NOMO-1 treated with dmso at 0.1 percent for 144 hours (cell line): Measurements from ENCODE around the gene CFTR.
"Not testable (repeated sequence)": the region's sequence is repeated elsewhere in the genome, so short reads cannot be mapped to it uniquely, and the experiment has no call there.

ENCODE experiments used
- DNase-seq: peaks from one replicate; lab custom pipeline; 2025; ENCODE audit not compliant: unreplicated experiment; lab: John Stamatoyannopoulos, UW

CFTR gene

DNA sequence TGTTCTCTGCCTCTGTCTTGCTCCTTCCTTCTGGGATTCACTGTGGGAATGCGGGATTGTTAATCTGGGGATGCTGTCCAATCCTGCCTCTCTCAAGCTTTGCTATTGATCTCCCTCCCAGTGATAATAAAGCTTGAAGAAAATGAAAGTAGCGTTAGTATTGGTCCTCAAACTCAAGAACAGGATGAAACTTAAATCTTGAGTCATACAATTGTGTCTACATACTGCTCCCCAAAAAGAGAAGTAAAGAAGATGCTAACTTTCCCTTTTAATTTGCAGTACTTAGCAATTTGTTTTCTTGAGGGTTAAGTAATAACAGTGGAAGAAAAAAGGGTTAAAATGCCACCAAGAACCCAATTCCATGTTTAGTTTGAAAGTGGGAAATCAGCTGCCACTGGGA, 13.6 kb downstream of the CFTR start:
- DNase-seq = no peak

DNA sequence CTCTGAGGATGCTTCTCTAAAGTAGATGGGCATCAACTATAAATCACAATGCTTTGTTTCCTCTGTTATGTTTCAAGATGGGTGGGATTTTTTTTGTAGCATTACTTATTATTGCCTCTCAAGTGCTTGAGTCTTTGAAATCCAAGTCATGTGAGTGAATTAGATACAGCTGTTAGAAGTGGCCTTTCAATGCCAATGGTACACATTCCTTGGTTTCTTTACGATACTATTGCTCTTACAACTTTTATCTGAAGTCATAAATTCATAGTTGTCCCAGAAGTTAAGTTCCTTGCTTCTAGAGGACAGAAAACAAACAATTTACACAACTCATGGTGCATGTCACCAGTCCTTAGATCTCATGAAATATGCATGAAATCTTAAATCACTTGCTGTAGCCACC, 15.5 kb downstream of the CFTR start:
- DNase-seq = no peak

DNA sequence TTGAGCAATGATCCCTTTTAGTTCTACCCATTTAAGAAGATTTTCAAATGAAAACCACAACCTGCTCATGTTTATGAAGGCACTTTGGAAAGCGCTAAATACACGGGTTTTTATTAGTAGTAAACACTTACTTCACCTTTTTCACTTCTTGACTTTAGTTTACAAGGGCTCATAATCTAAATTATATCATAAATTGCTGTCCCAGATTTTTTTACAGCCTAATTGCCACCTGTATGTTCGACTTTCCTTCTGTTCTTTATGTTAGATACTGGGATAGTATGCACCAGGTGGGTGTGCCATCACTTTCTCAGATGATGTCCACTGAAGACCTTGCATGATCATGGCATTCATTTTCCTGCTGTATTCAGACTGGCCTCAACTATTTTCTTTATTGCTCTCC, 22.5 kb downstream of the CFTR start:
- DNase-seq = no peak

- no peak for DNase-seq
These were observed 25.4 kb downstream of the CFTR start for GRCh38 chr7:117505238-117505637.

GRCh38 chr7:117508676-117509075, 28.9 kb downstream of the CFTR start:
- no peak for DNase-seq

DNA sequence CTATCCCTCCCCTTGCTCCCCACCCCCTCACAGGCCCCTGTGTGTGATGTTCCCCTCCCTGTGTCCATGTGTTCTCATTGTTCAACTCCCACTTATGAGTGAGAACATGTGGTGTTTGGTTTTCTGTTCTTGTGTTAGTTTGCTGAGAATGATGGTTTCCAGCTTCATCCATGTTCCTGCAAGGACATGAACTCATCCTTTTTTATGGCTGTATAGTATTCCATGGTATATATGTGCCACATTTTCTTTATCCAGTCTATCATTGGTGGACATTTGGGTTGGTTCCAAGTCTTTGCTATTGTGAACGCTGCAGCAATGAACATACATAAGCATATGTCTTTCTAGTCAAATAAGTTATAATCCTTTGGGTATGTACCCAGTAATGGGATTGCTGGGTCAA, 37.4 kb downstream of the CFTR start:
- not testable (repeated sequence) for DNase-seq

DNA sequence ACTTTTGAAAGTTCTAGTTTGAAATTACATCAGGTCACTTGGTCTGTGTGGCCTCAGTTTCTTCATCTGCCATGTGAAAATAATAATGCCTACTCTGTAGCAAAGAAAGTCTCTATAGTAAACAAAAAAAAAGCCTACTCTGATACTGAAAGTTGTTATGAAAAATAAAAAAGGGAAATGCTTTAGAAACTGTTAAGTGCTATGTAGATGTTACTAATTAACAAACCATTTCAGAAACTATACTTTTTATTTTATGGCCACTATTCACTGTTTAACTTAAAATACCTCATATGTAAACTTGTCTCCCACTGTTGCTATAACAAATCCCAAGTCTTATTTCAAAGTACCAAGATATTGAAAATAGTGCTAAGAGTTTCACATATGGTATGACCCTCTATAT, 50.6 kb downstream of the CFTR start:
- no peak for DNase-seq

DNA sequence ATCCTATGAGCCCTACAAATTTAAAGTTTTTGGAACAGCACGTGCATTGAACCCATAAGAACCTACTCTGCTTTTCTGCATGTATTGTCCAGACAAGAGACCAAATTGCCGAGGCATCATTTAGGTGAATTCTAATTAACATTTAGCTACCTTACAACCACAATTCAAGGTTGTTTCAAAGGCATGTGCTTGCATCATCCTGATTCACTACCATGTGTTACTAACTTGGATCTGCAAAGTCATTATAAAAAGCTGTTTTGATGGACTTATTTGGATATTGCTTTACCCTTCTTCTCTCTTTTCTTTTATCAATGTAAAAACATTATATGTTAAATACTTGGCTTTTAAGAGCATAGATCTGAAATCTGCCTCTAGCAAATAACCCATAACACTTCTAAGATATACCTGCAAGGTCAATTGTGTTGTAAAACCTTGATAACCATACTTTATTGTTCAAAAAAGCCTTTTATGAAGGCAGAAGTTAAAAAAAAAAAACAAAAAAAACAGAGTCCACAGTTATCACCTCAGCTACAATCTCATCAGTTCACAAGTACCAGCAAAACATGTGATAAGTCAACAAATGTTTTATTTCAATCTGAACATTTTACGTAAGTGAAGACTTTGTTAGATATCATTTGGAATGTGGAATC, 51.9 kb downstream of the CFTR start:
- no peak for DNase-seq

DNA sequence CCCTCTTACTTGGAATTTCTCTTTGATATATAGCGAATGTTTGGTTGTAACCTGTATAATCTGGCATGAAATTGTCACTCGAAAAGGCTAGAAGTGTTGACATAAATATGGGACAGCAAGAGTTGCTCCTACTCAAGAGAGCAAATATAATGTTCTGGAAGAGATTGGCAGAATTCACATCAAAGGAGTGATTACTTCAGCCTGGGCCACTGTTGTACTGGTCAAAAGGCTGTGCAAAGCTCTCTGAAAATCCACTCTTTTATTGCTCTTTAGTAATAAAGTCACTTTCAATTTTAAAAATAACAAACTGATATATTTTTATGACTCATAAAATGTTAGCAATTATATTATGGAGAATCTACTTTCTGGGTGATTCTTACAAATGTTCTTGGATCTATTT, 58.2 kb downstream of the CFTR start:
- DNase-seq = no peak

DNA sequence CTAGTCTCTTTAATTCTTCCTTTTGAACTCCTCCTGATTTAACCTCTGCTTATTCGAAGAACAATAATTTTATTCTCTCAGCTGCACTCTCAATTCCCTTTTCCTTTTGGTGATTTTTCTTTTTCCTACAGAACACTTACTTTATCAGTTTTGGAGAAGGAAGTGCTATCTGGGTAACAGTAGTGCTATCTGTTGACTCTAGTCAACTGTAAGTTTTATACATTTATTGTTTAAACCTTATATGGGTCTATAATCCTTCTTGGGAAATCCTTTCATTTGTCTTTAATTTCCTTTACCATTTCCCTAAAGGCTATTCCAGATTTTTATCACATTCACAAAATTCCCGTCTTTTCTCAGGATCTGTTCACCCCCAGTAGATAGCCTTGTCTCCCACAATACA, 64.2 kb downstream of the CFTR start:
- no peak for DNase-seq

DNA sequence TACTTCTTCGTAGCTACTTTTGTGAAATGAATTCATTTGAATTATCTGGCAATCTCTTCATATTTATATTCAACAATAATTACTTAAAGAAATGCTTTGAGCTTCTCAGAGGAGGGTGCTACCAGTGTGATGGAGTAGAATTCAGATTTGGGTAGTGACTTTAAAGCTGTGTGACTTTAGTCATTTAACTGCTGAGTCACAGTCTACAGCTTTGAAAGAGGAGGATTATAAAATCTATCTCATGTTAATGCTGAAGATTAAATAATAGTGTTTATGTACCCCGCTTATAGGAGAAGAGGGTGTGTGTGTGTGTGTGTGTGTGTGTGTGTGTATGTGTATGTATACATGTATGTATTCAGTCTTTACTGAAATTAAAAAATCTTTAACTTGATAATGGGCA, 68.2 kb downstream of the CFTR start:
- no peak for DNase-seq

DNA sequence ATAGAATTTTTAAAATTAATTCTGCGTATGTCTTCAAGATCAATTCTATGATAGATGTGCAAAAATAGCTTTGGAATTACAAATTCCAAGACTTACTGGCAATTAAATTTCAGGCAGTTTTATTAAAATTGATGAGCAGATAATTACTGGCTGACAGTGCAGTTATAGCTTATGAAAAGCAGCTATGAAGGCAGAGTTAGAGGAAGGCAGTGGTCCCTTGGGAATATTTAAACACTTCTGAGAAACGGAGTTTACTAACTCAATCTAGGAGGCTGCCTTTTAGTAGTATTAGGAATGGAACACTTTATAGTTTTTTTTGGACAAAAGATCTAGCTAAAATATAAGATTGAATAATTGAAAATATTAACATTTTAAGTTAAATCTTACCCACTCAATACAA, 70.8 kb downstream of the CFTR start:
- DNase-seq = no peak

DNA sequence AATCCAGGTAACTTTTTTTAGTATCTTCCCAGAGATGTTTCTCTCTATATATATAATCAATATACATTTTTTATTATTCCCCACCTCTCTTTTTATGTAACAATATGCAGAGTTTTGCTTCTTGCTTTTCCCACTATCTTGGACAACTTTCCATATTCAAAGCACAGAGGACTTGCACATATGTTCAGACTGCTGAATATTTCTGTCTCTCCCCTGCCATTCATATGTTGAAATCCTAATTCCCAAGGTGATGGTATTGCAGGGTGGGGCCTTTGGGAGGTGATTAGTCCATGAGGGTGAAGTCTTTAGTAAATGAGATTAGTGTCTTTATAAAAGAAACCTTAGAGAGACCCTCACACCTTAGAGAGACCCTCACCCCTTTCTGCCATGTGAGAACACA, 72.8 kb downstream of the CFTR start:
- no peak for DNase-seq

DNA sequence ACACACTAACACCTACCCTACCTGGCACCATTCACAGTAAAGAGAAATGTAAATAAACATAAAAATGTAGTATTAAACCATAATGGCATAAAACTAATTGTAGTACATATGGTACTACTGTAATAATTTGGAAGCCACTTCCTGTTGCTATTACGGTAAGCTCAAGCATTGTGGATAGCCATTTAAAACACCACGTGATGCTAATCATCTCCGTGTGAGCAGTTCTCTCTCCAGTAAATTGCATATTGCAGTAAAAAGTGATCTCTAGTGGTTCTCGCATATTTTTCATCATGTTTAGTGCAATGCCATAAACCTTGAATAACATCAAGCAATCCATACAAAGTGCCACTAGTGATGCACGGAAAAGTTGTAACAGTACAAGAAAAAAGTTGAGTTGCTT, 75.4 kb downstream of the CFTR start:
- no peak for DNase-seq

DNA sequence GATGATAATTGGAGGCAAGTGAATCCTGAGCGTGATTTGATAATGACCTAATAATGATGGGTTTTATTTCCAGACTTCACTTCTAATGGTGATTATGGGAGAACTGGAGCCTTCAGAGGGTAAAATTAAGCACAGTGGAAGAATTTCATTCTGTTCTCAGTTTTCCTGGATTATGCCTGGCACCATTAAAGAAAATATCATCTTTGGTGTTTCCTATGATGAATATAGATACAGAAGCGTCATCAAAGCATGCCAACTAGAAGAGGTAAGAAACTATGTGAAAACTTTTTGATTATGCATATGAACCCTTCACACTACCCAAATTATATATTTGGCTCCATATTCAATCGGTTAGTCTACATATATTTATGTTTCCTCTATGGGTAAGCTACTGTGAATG, 79.6 kb downstream of the CFTR start:
- DNase-seq = no peak

GRCh38 chr7:117560030-117560429, 80.2 kb downstream of the CFTR start:
- DNase-seq = no peak

- no peak for DNase-seq
These were observed 82.9 kb downstream of the CFTR start for GRCh38 chr7:117562759-117563158.

DNA sequence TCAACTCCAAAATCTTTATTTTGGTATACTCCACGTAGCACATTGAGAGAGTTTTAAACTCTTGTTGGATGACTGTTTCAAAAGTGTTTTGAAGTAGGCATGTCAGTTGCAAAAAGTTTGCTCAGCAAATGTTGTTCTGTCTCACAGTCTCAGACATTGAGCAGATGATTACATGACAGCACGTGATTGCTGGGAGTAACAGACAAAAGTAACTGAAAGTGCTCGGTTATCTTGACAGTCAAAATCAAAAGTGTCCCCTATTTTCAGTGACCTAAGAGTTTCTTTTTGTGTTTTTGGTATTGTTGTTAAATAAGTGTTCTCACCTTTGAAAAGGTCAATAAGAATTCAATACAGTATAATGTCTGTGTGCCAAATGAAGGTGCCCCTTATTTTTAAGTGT, 84.3 kb downstream of the CFTR start:
- DNase-seq = no peak

DNA sequence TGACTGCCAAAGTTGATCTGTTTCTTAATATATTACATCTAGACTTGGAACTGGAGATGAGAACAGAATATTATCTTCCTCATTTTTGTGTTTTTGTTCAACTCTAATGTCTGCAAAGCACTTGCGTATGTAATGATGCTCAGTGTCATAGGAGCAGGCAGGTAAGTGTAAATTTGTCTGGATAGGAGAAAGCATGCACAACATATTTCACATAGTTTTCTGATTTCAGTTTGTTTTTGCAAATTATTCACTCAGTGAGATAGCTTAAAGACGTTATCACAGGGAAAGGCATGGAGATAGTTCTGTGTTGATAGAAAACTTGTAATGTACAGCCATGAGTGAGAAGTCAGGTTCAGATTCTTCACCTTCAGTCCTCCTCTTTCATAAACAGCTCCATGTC, 84.8 kb downstream of the CFTR start:
- no peak for DNase-seq

DNA sequence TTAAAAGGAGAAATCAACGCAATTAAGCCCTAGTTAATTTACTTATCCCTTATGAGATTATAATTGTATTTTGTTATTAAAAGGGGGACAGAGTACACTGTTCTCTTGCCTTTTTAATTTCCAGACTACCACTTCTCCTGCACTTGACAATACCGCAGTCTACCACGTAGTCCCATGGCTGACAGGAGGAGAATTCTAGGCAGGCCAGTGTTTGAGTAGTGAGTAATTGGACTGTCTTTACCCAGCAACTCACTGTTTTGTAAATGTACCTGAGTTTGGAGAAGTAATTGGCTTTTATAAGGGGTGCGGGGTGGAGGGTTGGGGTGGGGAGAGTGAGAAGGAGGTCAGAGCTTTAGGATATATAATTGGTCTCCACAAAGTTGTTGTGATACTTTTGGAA, 85.4 kb downstream of the CFTR start:
- no peak for DNase-seq

DNA sequence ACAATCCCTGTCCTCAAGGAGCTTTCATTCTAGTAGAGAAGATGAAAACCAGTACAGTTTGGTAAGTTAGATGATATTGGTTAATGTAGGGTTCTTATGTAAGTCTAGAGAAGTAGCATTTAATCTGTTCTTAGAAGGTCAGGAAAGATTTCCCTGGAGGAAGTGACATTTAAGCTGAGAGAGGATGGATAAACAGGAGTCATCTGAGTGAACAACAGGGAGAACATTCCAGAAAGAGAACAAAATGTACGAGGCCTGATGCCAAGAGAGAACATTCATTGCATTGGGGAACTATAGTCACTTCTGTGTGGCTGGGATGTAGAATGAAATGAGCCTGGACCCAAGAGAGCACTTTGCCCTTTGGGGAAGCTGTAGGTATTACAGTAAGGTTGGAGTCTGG, 88.0 kb downstream of the CFTR start:
- DNase-seq = no peak

GRCh38 chr7:117572856-117573620, 93.2 kb downstream of the CFTR start:
- no peak for DNase-seq

- DNase-seq = no peak
These were observed 101.6 kb downstream of the CFTR start for GRCh38 chr7:117581424-117581823.
